Tibial artery (tissue), 4 donors: ENCODE measurements around the gene MIPOL1.

Experiments used
- DNase-seq, 2 donors: peaks; one replicate each; pipeline ENCODE4 v3.0.0-alpha.2; 2019
- H3K27ac ChIP-seq, 2 donors: fragments of 200-600 bp; sonication (generic) in 1 of 2; 1 replicate in 1 of 2; 2 replicates in 1 of 2; pipeline ENCODE4 v1.5.1; 2018 to 2019; ENCODE audit warnings: mild to moderate bottlenecking in 1 of 2
- H3K27me3 ChIP-seq, 2 donors: fragments of 200-600 bp; sonication (generic) in 1 of 2; one replicate each; pipeline versions ENCODE4 v1.5.1 to v1.6.0; 2016 to 2019
- H3K36me3 ChIP-seq, 3 donors: fragments of 200-600 bp; sonication (generic) in 2 of 3; one replicate each; pipeline ENCODE4 v1.5.1; 2016 to 2019; ENCODE audit warnings: mild to moderate bottlenecking in 2 of 3
- H3K4me1 ChIP-seq, 4 donors: fragments of 200-600 bp; sonication (generic) in 2 of 4; 1 replicate in 3 of 4; 2 replicates in 1 of 4; pipeline ENCODE4 v1.5.1; 2016 to 2019
- H3K4me3 ChIP-seq, 2 donors: fragments of 200-600 bp; sonication (generic) in 1 of 2; 1 replicate in 1 of 2; 2 replicates in 1 of 2; pipeline ENCODE4 v1.5.1; 2018 to 2019; ENCODE audit warnings: mild to moderate bottlenecking in 2 of 2
- H3K9me3 ChIP-seq, 3 donors: fragments of 200-600 bp; sonication (generic) in 1 of 3; one replicate each; pipeline ENCODE4 v1.5.1; 2016 to 2019
- CTCF ChIP-seq, 2 experiments: fragments of 200-600 bp in 1 of 2; fragments of 450-650 bp in 1 of 2; IDR thresholded peaks; one replicate each; pipeline ENCODE4 v1.5.1; 2017 to 2019; ENCODE audit warnings: antibody characterized with exemption in 2 of 2, mild to moderate bottlenecking in 1 of 2, moderate library complexity in 1 of 2
- intact Hi-C: fragments of 100-400 bp; cut with DNase I; formaldehyde crosslinking; loops from one replicate; pipeline ENCODE4 v1.15.0; 2023; ENCODE audit warnings: low total_unique reads

MIPOL1 gene

GRCh38 chr14:37508503-37508902, 310.8 kb downstream of the MIPOL1 start:
- H3K4me1 ChIP-seq = no peaks in the 10 kb centered on the region
- no peaks in the 10 kb centered on the region for H3K9me3 ChIP-seq
- no peaks in the 10 kb centered on the region for H3K27me3 ChIP-seq
- no peaks in the 10 kb centered on the region for H3K36me3 ChIP-seq
- no peak for DNase-seq
- no peak overlapping the region for H3K27ac ChIP-seq
- H3K4me3 ChIP-seq = no peak overlapping the region
- intact Hi-C loops = no loop called here
- no peak for TF ChIP-seq CTCF (IDR thresholded peaks at IDR 0.05)

GRCh38 chr14:37512173-37512572, 314.4 kb downstream of the MIPOL1 start:
- DNase-seq = no peak
- intact Hi-C loops = no loop called here
- Histone ChIP-seq H3K9me3 (no peaks in the 10 kb centered on the region), H3K4me3 (no peak overlapping the region), H3K4me1 (no peaks in the 10 kb centered on the region), H3K36me3 (no peaks in the 10 kb centered on the region), H3K27me3 (no peaks in the 10 kb centered on the region), H3K27ac (no peak overlapping the region)
- no peak for TF ChIP-seq CTCF (IDR thresholded peaks at IDR 0.05)

- Histone ChIP-seq H3K9me3 (no peaks in the 10 kb centered on the region), H3K27me3 (no peaks in the 10 kb centered on the region), H3K27ac (no peak overlapping the region), H3K4me1 (no peaks in the 10 kb centered on the region), H3K36me3 (no peaks in the 10 kb centered on the region), H3K4me3 (no peak overlapping the region)
- no peak for DNase-seq
- no peak for TF ChIP-seq CTCF (IDR thresholded peaks at IDR 0.05)
- intact Hi-C loops = no loop called here
Measured at GRCh38 chr14:37515771-37516170, 318.0 kb downstream of the MIPOL1 start.

DNA sequence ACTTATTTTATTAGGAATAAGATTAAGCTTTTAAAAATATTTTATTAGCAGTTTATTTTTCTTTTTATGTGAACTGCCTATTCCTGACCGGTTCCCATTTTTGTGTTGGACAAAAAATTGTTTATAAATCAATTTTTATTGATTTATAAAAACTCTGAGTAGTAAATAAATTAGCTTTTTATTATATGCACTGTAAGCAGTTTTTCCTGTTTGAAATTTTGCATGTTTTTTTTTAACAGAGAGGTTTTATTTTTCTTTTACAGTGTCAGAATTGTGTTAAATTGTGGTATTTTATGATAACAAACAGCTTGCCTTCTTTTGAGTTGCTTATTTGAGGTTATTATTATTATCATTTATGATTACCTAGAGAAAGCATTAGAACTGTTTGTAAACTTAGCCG, 329.3 kb downstream of the MIPOL1 start:
- no peaks in the 10 kb centered on the region for H3K27me3 ChIP-seq
- no peaks in the 10 kb centered on the region for H3K4me1 ChIP-seq
- no peak overlapping the region for H3K27ac ChIP-seq
- no peaks in the 10 kb centered on the region for H3K36me3 ChIP-seq
- H3K4me3 ChIP-seq = no peak overlapping the region
- no peak for TF ChIP-seq CTCF (IDR thresholded peaks at IDR 0.05)
- no peak for DNase-seq
- intact Hi-C loops = no loop called here
- no peaks in the 10 kb centered on the region for H3K9me3 ChIP-seq

GRCh38 chr14:37539992-37540391, 342.3 kb downstream of the MIPOL1 start:
- Histone ChIP-seq H3K27ac (no peak overlapping the region), H3K36me3 (no peaks in the 10 kb centered on the region), H3K4me3 (no peak overlapping the region), H3K27me3 (no peaks in the 10 kb centered on the region), H3K4me1 (no peaks in the 10 kb centered on the region), H3K9me3 (no peaks in the 10 kb centered on the region)
- TF ChIP-seq CTCF (IDR thresholded peaks at IDR 0.05) = no peak
- intact Hi-C loops = no loop called here
- no peak for DNase-seq

DNA sequence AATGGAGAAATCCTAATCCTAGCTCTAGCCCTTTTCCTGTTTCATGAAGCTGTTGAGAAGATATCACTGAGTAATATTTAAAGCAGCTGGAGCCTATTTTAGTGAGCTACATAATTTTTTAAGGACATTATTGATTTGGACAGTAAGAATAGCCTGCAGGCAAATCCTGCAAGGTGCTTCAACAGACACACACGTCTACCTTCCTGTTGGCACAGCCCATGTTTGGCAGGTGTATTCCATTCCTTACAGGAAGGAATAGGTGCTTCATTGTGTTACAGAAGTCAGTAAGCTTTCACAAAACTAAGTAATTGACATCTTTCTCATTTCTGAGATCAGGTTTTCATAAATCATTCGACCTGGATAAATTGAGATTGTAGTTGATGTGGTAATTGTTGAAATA, 346.7 kb downstream of the MIPOL1 start:
- Histone ChIP-seq H3K36me3 (no peaks in the 10 kb centered on the region), H3K4me1 (no peaks in the 10 kb centered on the region), H3K9me3 (no peaks in the 10 kb centered on the region), H3K27me3 (no peaks in the 10 kb centered on the region), H3K27ac (no peak overlapping the region), H3K4me3 (no peak overlapping the region)
- no peak for DNase-seq
- no peak for TF ChIP-seq CTCF (IDR thresholded peaks at IDR 0.05)
- intact Hi-C loops = no loop called here
